Measurements from ENCODE around the gene CFAP92.
"Not testable (repeated sequence)": the region's sequence is repeated elsewhere in the genome, so short reads cannot be mapped to it uniquely, and the experiment has no call there.

Gene CFAP92

DNA sequence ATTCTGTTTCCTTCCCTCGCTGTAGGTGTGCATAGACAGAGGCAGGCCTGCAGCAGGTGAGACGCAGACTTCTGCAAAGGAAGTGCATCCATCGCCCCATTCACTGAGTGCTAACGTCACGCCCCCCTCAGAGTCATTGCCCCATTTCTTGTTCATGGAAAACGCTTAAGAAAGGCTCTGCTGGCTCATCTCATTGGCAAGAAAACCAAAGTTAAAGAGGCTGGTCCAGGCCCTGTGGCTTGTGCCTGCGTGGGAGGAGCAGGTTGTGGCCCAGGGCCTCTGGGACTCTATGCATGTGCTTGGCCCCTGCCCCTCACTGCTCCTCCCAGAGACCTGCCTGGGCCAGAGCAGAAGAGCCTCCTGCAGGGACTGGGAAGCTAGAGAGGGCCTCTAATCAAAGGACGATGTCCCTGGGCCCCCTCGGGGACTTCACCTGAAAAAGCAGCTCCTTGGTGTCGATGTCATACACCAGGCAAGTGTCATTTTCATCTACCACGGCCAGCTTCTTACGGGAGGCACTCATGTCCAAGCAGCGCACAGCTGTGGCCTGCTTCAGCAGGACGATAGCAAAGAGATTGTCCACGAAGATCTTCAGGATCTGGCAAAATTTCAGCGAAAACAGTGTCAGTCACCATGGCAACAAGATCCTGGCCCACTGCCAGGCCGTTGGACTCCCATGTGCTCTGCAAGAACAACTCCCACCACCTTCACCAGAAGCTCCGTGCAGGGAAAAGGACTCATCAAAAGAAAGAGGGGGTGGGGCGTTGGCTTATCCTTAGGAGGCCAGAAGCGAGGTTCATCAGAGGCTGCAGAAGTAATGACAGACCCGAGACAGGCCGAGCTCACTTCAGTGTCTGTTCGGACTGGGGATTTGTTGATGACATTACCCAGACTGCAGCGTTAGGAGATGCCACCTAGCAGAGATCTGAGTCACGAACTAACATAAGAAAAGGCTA, 128.7 kb downstream of the CFAP92 start:
- not testable (repeated sequence) for DNase-seq (ENCODE audit: low read depth in 2 of 2)

- no peak for DNase-seq (ENCODE audit: low read depth in 2 of 2)
These were observed 129.5 kb downstream of the CFAP92 start for GRCh38 chr3:128864351-128864811.

- no peak for DNase-seq (ENCODE audit: low read depth in 2 of 2)
These were observed 130.3 kb downstream of the CFAP92 start for GRCh38 chr3:128863560-128863959.

- no peak for DNase-seq (ENCODE audit: low read depth in 2 of 2)
These were observed 132.4 kb downstream of the CFAP92 start for GRCh38 chr3:128861491-128861890.

Measured in activated CD8-positive, alpha-beta memory T cell treated with anti-CD3 and anti-CD28 coated beads for 4 hours (primary cell).